Right forelimb (tissue), 1 donor: ENCODE data around the gene UCN2.

ENCODE experiments used
- DNase-seq: peaks from one replicate; pipeline ENCODE4 v3.0.0-alpha.2; 2018

Gene UCN2

DNA sequence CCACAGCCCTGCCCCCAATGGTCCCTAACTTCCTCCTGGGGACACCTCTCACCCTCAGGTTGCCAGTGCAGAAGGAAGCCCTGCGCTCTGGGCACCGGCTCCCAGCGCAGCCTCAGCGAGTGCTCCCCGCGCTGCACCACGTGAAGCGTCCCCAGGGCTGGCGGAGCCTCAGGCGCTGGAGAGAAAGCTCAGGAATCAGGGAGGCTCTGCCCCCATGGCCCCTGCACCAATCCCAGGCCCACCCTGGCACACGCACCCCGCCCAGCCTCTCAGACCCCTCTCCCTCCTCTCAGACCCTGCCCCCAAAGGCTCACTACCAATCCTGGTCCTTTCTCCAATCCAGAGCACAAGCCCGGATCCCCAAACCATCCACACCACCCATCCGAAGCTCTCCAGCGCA is 24.6 kb upstream of the UCN2 start:
- DNase-seq = no peak

DNA sequence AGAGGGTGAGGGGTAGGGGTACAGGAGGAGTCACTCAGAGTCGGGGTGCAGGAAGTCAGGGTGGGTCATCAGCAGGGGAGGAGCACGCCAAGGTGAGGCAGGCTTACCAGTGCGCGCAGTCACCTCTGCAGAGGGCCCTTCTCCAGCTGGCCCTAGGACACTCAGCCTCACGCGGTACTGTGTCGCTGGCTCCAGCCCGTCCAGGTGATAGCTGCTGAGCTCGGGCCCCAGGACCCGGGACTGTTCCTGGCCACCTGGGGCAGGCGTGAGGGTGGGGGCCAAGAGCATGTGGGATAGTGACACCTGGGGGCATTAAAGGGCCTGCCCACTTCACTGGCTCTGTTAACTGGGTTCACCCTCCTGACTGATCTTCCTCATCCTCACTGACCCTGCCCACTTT is 24.1 kb upstream of the UCN2 start:
- no peak for DNase-seq

DNA sequence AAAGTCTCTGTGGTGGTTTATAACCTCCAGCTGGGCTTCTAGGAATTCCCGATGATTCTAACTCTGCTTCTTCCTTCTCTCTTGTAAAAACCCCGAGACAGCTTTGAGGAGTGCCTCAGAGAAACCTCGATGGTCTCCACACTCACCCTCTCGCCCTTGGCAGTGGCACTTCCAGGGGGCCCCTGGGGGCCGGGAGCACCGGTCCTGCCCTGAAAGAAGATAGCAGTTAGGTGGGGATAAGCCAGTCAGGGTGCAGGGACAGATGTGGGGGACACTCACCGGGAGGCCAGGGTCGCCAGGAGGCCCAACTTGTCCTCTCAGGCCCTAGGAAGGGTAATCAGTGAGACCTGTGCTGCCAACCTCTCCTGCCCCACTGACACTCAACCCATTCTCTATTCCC is 21.8 kb upstream of the UCN2 start:
- DNase-seq = no peak

- DNase-seq = no peak
Observed at GRCh38 chr3:48584836-48585235, 21.3 kb upstream of the UCN2 start.

DNA sequence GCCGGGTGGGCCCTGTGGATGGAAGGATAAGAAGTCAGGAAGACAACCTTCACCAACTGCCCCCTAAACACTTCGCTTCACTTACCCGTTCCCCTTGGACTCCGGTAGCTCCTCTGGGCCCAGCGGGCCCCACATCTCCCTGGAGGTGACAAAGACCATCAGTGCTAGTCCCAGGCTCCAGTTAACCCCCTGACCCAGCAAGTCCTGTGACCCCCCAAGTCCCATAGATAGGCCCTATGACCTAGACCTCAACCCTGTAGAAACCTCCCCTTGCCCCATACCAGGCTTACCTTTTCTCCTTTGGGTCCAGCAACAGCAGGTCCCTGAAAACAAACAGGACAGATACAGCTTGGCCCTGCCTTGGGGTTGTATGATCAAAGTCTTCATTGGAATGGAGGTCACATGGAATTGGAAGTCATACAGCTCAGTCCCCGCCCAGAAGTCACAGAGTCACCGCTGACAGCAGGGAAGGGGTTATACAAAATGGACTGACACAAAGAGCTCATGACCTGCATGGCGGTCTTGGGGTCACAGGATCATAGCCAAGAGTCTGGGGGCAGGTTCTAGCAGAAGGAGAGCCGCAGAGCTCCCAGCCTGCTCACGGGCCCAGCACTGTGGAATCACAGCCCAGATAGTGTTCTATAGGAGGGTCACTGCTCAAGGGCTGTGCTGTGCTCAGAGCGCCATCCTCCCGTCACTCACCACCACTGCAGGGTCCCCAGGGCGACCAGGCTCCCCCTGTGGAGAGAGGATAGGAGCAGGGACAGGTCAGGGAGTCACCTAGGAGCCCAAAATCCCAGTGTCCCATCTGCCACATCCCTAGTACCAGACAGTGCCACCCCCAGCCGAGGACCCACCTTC is 18.3 kb upstream of the UCN2 start:
- no peak for DNase-seq

- DNase-seq = no peak
Observed at GRCh38 chr3:48576647-48577046, 13.1 kb upstream of the UCN2 start.

GRCh38 chr3:48575366-48575765 is 11.8 kb upstream of the UCN2 start:
- DNase-seq = no peak

DNA sequence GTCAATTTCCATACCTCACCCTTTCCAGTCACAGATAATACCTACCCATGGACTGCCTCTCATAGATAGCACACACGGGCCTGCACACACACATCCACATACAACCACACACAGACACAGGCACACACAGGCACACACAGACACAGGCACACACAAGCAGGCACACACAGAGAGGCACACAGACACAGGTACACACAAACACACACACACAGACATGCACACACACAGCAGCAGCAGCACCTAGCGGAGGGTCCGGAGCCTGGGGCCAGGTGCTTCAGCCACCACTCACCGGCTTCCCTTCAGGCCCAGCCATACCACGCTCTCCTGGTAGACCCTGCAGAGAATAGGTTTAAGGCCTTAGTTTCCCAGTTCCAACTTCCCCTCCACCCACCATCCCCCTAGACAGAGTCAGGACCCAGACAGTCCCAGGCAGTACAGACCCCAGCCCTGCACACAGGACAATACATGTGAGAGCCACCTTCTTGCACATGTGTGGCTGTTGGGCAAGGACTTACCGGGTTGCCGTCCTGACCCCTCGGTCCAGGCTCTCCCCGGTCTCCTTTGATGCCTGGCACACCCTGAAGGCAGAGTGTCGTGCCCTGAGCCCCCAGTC is 10.5 kb upstream of the UCN2 start:
- DNase-seq = no peak

- no peak for DNase-seq
Observed at GRCh38 chr3:48572517-48572916, 8.9 kb upstream of the UCN2 start.

DNA sequence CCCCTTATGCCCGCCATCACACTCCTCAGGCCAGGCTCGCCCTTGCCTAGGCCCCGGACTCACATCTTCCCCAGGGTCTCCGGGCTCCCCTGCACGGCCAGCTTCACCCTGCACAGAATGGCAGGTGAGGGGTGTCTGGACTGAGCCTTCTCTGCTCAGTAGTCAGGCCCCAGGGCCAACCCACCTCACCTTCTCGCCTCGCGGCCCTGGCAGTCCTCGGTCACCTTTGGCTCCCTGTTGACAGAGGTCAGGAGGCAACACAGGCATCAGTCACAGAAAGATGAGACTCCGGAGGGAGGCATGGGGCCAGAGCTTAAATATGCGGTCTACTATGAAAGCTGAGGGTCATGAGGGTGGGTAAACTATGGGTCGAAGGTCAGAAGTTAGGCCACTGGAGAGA is 8.4 kb upstream of the UCN2 start:
- no peak for DNase-seq

- DNase-seq = no peak
Observed at GRCh38 chr3:48569808-48570450, 6.3 kb upstream of the UCN2 start.

- DNase-seq = no peak
Observed at GRCh38 chr3:48569400-48569799, 5.8 kb upstream of the UCN2 start.

DNA sequence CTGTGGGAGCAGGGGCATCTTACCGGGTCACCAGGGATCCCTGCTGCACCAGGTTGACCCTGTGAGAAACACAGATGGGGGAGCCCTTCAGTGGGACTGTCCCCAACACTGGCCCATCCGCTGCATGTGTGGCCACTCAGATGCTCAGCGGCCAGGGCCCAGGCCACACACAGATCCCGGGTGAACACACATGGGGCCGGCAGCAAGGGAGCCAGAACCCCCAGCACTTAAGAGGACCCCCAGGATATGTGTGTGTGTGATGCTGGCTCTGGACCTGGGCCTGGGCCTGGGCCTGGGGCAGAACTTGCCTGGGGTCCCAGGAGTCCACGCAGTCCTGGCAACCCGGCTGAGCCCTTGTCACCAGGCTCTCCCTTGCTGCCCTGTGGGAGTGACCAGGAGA is 4.9 kb upstream of the UCN2 start:
- DNase-seq = no peak

DNA sequence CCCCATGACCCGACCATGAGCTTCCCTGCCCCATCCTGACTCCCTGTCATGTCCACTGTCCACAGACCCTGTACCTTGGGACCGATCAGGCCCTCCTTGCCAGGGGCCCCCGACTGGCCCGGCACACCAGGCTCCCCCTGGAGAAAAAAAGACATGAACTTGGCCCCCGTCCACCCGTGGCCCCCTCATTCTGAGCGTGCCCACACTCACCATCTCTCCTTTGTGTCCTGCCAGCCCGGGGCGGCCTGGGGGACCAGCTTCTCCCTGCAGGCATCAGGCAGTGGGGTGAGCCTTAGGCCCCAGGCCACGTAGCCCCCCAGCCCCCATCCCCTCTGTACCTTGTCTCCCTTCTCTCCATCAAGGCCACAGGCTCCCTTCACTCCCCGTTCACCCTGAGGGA is 3.9 kb upstream of the UCN2 start:
- no peak for DNase-seq

DNA sequence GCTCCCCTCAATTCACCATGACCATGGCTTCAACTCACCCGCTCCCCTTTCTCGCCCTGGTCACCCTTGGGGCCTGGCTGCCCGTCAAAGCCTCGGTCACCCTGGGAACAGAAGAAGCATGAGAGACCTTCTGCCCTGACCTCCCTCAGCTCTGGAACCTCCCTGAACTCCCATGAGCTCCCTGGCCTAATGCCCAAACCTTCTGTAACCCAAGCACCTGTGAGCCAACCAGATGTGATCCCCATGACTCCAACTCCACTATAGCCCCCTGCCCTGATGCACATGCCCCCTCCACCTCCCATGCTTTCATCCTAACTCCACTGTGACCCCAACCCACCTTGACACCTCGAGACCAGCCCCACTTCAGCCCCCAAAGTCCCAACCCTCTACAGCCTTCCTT is 3.5 kb upstream of the UCN2 start:
- DNase-seq = no peak

- no peak for DNase-seq
Observed at GRCh38 chr3:48566401-48566760, 2.8 kb upstream of the UCN2 start.

DNA sequence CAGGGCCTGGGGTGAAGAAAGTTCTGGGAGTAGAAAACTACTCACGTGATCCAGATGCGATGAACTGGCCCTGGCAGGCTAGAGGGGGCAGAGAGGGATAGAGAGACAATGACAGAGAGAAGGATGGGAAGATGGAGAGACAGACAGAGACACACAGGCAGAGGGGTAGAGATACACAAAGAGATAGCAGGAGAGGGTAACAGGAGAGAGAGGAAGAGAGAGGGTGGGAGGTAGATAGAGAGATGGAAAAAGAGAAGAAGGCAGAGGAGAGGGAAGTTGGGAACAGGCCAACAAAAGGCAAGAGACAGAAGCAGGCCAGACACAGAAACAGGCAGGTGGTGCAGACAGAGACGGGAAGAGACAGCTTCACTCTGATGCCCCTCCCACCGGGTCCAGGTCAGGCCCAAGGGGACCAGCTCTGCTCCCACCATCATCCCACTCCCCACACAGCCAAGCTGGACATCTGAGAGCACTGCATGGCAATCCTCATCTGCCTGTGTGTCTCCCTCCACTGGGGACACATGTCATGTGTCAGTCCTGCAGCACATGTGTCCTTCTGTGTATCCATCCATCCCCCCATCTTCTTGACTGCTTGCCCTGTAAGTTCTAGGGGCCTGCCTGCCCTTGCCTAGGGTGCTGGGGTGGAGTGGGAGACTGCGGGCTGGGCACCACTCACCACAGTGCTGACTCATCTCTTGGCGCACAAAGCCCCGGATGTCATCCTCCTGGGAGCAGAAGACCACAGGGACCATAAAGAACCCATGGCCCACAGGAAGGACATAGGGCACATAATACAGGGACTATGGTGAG is 2.2 kb upstream of the UCN2 start:
- no peak for DNase-seq

GRCh38 chr3:48565186-48565585 is 1.6 kb upstream of the UCN2 start:
- no peak for DNase-seq

DNA sequence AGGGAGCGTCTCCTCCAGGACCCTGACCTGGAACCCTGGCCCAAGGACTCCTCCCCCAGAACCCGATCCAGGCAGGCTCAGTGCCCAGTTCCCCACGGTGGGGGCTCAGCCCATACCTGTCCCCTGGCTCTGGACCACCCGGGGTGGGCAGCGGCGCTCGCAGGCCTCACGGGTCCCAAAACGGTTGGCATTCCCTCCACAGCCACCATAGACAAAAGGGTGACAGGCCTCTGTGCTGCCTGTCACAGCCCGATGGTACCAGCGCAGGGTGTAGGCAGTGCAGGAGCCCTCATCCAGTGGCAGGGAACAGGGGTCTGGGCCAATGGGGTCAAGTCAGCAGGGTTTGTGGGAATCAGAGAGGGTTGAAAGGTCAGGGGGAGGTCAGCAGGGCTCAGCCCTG is 1.1 kb upstream of the UCN2 start:
- DNase-seq = no peak

DNA sequence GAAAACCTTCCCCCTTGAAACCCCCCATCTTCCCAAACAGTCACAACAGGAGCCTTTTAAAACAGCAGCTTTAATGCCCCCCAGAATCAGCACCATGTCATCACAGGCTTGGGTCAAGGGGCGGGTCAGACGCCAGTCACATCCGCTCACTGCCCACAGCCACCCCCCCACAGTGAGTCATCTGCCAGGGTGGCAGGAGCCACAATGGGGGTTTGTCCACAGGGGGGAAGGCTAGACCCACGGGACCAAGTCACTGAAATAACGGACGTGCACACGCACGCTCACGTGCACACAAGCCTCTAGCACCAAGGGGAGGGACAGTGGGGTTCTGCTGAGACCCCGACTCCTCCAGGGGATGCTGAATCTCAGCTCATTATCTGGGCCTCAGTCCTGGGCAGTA is 441 bp upstream of the UCN2 start:
- no peak for DNase-seq

- DNase-seq = no peak
Observed at GRCh38 chr3:48562367-48563095, 1.1 kb downstream of the UCN2 start.

- peak; percentile 68 for DNase-seq
Observed at GRCh38 chr3:48561045-48561736, 2.4 kb downstream of the UCN2 start.
